HEK293T (cell line): Measurements from ENCODE around the gene FSTL4.

Source experiments
- CTCF ChIA-PET: fragments of 350-600 bp; formaldehyde crosslinking; extraction: SDS; loops from one replicate; lab custom pipeline; 2021; ENCODE audit warnings: antibody characterized with exemption, inconsistent platforms; lab: Yijun Ruan, JAX
- POLR2A ChIA-PET: fragments of 350-600 bp; formaldehyde crosslinking; extraction: SDS; loops from one replicate; lab custom pipeline; 2020; ENCODE audit warnings: antibody characterized with exemption, inconsistent platforms; lab: Yijun Ruan, JAX
- DNase-seq: peaks from one replicate; pipeline ENCODE4 v3.0.0; 2012; ENCODE audit warnings: mixed read lengths; ENCODE audit errors: extremely low spot score
- ARNT ChIP-seq: fragments of 450-650 bp; IDR thresholded peaks from 2 replicates; pipeline ENCODE4 v1.6.1; 2017; ENCODE audit warnings: mild to moderate bottlenecking
- BHLHE40 ChIP-seq: fragments of 450-650 bp; IDR thresholded peaks from 2 replicates; pipeline ENCODE4 v1.6.1; 2016; ENCODE audit warnings: mild to moderate bottlenecking, moderate library complexity, borderline replicate concordance
- CTBP1 ChIP-seq: fragments of 450-650 bp; IDR thresholded peaks from 2 replicates; pipeline ENCODE4 v1.6.1; 2016; ENCODE audit warnings: borderline replicate concordance
- ELF4 ChIP-seq: fragments of 450-650 bp; IDR thresholded peaks from 2 replicates; pipeline ENCODE4 v1.6.1; 2017; ENCODE audit warnings: antibody characterized with exemption
- FOXA1 ChIP-seq: fragments of 450-650 bp; IDR thresholded peaks from 2 replicates; pipeline ENCODE4 v1.6.1; 2016; ENCODE audit warnings: mild to moderate bottlenecking
- FOXK2 ChIP-seq: fragments of 450-650 bp; IDR thresholded peaks from 2 replicates; pipeline ENCODE4 v1.6.1; 2016; ENCODE audit warnings: mild to moderate bottlenecking
- FOXM1 ChIP-seq: fragments of 450-650 bp; IDR thresholded peaks from 2 replicates; pipeline ENCODE4 v1.6.1; 2017; ENCODE audit warnings: mild to moderate bottlenecking, borderline replicate concordance
- HDGF ChIP-seq: fragments of 450-650 bp; IDR thresholded peaks from 2 replicates; pipeline ENCODE4 v1.6.1; 2017; ENCODE audit warnings: antibody characterized with exemption, borderline replicate concordance
- L3MBTL2 ChIP-seq: fragments of 450-650 bp; conservative IDR thresholded peaks from 2 replicates; pipeline ENCODE4 v1.6.1; 2016; ENCODE audit warnings: mild to moderate bottlenecking
- LEF1 ChIP-seq: fragments of 450-650 bp; IDR thresholded peaks from 2 replicates; pipeline ENCODE4 v1.6.1; 2017; ENCODE audit warnings: mild to moderate bottlenecking, borderline replicate concordance
- NFRKB ChIP-seq: fragments of 450-650 bp; IDR thresholded peaks from 2 replicates; pipeline ENCODE4 v1.6.1; 2016; ENCODE audit warnings: mild to moderate bottlenecking, moderate library complexity
- SP1 ChIP-seq: fragments of 450-650 bp; IDR thresholded peaks from 2 replicates; pipeline ENCODE4 v1.6.1; 2017
- SUZ12 ChIP-seq: fragments of 450-650 bp; IDR thresholded peaks from 2 replicates; pipeline ENCODE4 v1.6.1; 2016; ENCODE audit warnings: mild to moderate bottlenecking
- TARDBP ChIP-seq: fragments of 450-650 bp; IDR thresholded peaks from 2 replicates; pipeline ENCODE4 v1.6.1; 2016
- ZNF384 ChIP-seq: fragments of 450-650 bp; IDR thresholded peaks from 2 replicates; pipeline ENCODE4 v1.6.1; 2016
- TF ChIP-seq, protein P1 (sequence below): fragments of 450-650 bp; IDR thresholded peaks from 2 replicates; pipeline ENCODE4 v1.6.1; 2016

FSTL4 gene

DNA sequence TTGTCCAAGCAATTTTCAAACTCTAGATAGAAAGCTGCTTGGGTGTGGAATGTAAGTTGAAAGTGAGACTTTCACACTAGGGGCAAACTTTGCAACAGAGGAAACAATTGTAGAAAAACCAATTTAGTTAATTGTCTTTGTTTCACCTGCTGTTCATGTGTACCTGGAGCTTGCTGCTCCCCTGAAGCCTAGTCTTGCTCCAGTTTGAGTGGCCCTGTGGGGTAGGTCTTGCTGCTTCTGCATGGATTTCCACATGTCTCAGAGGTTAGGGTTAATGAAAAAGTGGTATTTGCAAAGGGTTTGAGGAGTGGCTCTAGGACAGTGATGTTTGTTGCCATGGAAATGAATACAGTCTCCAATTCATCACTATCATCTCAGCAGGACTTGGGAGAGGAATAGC, 182.2 kb downstream of the FSTL4 start:
- CTCF ChIA-PET = interaction anchor here (1.1 kb wide), 1 partner anchor 8 kb away, joined by 3 read pairs; no protein-coding TSS in a partner anchor
- no peak for TF ChIP-seq L3MBTL2
- TF ChIP-seq BHLHE40 = no peak
- TF ChIP-seq ARNT = no peak
- DNase-seq = no peak
- POLR2A ChIA-PET = no interaction called here

DNA sequence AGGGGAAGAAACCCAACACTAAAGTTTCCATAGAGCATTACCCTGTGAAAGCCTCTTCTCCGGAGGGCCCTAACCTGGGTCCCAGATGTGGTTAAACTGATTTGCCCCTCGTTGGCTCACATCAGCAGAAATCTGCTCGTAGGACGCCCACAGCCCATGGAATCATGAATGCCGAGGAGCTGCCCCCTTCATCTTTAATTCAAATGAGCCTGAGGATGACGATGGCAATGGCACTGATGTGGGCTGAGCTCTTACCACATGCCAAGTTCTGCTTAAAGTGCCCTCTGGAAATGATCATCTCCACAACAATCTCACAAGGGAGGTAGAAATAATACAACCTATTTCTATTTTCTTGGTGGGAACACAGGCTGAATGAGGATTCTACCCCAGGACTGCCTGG, 183.3 kb downstream of the FSTL4 start:
- TF ChIP-seq FOXM1 (no peak), NFRKB (no peak), SP1 (no peak), FOXA1 (no peak), TARDBP (no peak), ELF4 (no peak), HDGF (no peak), L3MBTL2 (no peak), CTBP1 (no peak), SUZ12 (no peak)
- CTCF ChIA-PET = no interaction called here
- POLR2A ChIA-PET = no interaction called here
- DNase-seq = no peak

DNA sequence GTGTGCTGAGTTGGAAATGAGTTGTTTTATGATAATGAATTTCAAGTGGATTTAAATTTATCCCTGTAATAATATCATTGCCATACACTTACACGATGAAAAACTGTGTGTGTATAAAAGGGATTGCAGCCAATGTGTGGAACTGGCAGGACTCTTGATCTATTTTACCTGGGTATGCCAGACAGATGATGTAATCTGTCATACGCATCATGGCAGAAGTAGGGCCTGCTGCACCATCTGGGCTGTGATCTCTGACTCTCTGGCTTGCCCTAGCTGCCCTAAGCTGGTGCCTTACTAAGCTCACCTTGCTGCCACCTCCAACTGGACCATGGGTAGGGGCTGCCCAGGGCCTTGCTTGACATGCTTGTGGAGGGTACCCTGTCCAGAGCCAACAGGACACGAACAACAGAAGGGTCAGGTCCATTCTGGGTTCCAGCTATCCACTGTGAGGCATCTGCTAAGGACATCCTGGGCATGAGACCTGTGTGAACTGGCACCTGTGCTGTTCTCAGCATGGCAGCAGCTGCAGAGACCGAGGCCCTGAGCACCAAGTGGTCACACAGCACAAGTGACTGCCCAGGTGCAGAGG, 184.2 kb downstream of the FSTL4 start:
- POLR2A ChIA-PET = no interaction called here
- TF ChIP-seq SP1 = no peak
- TF ChIP-seq, protein P1, sequence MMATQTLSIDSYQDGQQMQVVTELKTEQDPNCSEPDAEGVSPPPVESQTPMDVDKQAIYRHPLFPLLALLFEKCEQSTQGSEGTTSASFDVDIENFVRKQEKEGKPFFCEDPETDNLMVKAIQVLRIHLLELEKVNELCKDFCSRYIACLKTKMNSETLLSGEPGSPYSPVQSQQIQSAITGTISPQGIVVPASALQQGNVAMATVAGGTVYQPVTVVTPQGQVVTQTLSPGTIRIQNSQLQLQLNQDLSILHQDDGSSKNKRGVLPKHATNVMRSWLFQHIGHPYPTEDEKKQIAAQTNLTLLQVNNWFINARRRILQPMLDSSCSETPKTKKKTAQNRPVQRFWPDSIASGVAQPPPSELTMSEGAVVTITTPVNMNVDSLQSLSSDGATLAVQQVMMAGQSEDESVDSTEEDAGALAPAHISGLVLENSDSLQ = no peak
- TF ChIP-seq FOXK2 = no peak
- no peak for TF ChIP-seq L3MBTL2
- no peak for TF ChIP-seq FOXM1
- TF ChIP-seq BHLHE40 = no peak
- TF ChIP-seq ARNT = no peak
- TF ChIP-seq CTBP1 = no peak
- no peak for TF ChIP-seq ELF4
- no peak for DNase-seq
- CTCF ChIA-PET = no interaction called here

DNA sequence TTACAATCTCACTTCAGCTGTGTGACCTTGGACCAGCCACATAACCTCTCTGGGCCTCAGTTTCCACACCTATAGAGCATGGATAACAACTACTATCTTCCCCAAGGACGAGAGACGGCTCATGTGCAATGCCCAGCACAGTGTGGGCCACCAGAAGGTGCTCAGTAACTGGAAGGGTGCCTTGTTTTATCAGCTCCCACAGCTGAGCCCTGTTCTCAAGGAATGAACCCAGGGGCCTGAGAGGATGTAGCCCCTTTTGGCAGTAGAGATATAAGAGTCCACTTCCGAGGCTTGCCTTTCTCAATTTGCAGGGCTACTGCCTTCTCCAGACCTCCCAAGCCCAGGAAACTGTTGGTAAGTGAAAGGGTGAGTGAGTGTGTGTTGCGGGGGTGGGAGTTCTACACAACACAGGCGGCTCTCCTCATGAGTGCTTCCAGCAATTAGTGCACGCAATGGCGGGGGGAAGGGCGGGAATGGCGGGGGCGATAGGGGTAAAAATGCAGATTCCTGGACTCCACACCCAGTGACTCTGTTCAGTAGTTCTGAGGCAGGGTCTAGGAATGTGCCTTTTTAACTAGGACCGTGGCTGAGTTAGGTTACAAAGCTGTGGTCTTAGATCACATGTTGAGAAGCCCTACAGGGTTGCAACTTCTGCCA, 185.1 kb downstream of the FSTL4 start:
- TF ChIP-seq FOXA1 = no peak
- TF ChIP-seq TARDBP = no peak
- TF ChIP-seq HDGF = no peak
- no peak for TF ChIP-seq FOXM1
- no peak for TF ChIP-seq FOXK2
- TF ChIP-seq ARNT = no peak
- no peak for TF ChIP-seq SUZ12
- TF ChIP-seq LEF1 = no peak
- TF ChIP-seq, protein P1 = no peak
- no peak for TF ChIP-seq ZNF384
- TF ChIP-seq NFRKB = no peak
- no peak for TF ChIP-seq ELF4
- POLR2A ChIA-PET = no interaction called here
- CTCF ChIA-PET = interaction anchor here (0.6 kb wide), 1 partner anchor 612 kb away, joined by 3 read pairs; no protein-coding TSS in a partner anchor
- DNase-seq = no peak

DNA sequence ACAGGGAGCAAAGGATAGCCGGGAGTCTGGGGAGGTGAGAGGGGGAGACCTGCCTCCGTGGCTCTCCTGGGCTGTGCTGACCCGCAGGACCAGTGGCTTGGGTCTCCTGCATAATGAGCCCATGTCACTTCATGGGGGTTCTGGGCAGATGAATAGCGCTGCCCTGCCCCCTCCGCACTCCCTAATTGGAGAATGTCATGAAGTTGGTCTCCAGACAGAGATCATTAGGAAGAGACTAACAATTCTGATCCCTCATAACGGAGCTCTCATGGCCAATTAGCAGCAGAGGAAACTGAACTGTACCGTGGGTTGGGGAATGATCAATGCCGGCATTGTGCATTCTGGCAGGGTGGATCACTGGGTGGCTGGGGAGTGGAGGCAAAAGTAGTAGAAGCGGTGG, 186.1 kb downstream of the FSTL4 start:
- CTCF ChIA-PET = no interaction called here
- no peak for DNase-seq
- TF ChIP-seq, protein P1 = no peak
- TF ChIP-seq FOXA1 = no peak
- no peak for TF ChIP-seq FOXM1
- TF ChIP-seq LEF1 = no peak
- TF ChIP-seq SP1 = no peak
- TF ChIP-seq NFRKB = no peak
- no peak for TF ChIP-seq FOXK2
- no peak for TF ChIP-seq ELF4
- TF ChIP-seq BHLHE40 = no peak
- TF ChIP-seq ARNT = no peak
- TF ChIP-seq ZNF384 = no peak
- TF ChIP-seq TARDBP = no peak
- TF ChIP-seq SUZ12 = no peak
- no peak for TF ChIP-seq CTBP1
- POLR2A ChIA-PET = no interaction called here

DNA sequence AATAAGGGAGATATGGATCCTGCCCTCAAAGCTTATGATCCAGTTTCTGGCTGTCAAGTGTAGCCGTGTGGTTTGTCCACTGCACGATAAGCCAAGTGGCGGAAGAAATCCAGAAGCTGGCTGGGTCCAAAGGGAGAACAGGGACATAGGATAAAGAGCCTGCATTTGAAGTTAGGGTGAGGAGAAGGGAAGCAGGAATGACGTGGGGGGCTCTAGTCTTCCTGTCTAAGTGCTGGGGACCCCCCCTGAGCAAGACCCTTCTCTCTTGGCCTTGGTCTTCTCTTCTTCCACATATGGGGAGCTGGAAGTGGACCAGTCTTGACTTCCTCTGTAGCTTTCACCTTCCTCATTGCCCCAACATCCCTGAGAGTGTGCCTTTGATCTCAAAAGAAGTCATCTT, 186.6 kb downstream of the FSTL4 start:
- no peak for DNase-seq
- TF ChIP-seq BHLHE40 = no peak
- no peak for TF ChIP-seq ELF4
- no peak for TF ChIP-seq NFRKB
- TF ChIP-seq SP1 = no peak
- no peak for TF ChIP-seq ARNT
- no peak for TF ChIP-seq TARDBP
- no peak for TF ChIP-seq ZNF384
- TF ChIP-seq L3MBTL2 = no peak
- TF ChIP-seq CTBP1 = no peak
- no peak for TF ChIP-seq LEF1
- no peak for TF ChIP-seq FOXM1
- TF ChIP-seq HDGF = no peak
- TF ChIP-seq FOXA1 = no peak
- TF ChIP-seq SUZ12 = no peak
- TF ChIP-seq FOXK2 = no peak
- TF ChIP-seq, protein P1 = no peak
- CTCF ChIA-PET = interaction anchor here (3.0 kb wide), 1 partner anchor 35 kb away, joined by 24 read pairs; no protein-coding TSS in a partner anchor
- POLR2A ChIA-PET = no interaction called here
